Astrocyte (in vitro differentiated cells and primary cell): ENCODE measurements around the gene IL4I1. TPM values are rescaled to one million over a fixed set of nuclear protein-coding genes. Genes with fewer than 3 reads are reported as not detected.

ENCODE experiments used
- DNase-seq: peaks from one replicate; pipeline ENCODE4 v3.0.0-alpha.2; 2010; ENCODE audit warnings: low read depth
- FAIRE-seq: peaks from 2 replicates; lab custom pipeline; 2011; peaks lifted over from hg19 to GRCh38; lab: Jason Lieb, UNC
- H2AFZ ChIP-seq: 2 replicates; pipeline ENCODE4 v1.6.0; 2012; ENCODE audit warnings: low read depth, low read length, inconsistent platforms
- H3K27ac ChIP-seq: 2 replicates; pipeline ENCODE4 v1.5.1; 2011; ENCODE audit warnings: low read depth, low read length, inconsistent platforms
- H3K27me3 ChIP-seq: 2 replicates; pipeline ENCODE4 v1.6.0; 2011; ENCODE audit warnings: low read length, inconsistent platforms; ENCODE audit not compliant: insufficient read depth
- H3K36me3 ChIP-seq: 2 replicates; pipeline ENCODE4 v1.5.1; 2011; ENCODE audit warnings: low read length, inconsistent platforms; ENCODE audit not compliant: insufficient read depth
- H3K4me1 ChIP-seq: 2 replicates; pipeline ENCODE4 v1.5.1; 2011; ENCODE audit warnings: low read length, inconsistent platforms; ENCODE audit not compliant: insufficient read depth
- H3K4me2 ChIP-seq: 2 replicates; pipeline ENCODE4 v1.6.0; 2012; ENCODE audit warnings: low read length, inconsistent platforms
- H3K4me3 ChIP-seq: 2 replicates; pipeline ENCODE4 v1.5.1; 2011; ENCODE audit warnings: low read depth, mild to moderate bottlenecking, low read length, inconsistent platforms; ENCODE audit not compliant: insufficient read depth
- H3K79me2 ChIP-seq: 2 replicates; pipeline ENCODE4 v1.6.0; 2012; ENCODE audit warnings: mild to moderate bottlenecking, low read length, inconsistent platforms; ENCODE audit not compliant: insufficient read depth
- H3K9ac ChIP-seq: 2 replicates; pipeline ENCODE4 v1.6.0; 2012; ENCODE audit warnings: mild to moderate bottlenecking, low read length, inconsistent platforms
- H3K9me3 ChIP-seq: 2 replicates; pipeline ENCODE4 v1.5.1; 2012; ENCODE audit warnings: low read depth, mild to moderate bottlenecking, low read length, inconsistent platforms; ENCODE audit not compliant: insufficient read depth
- H4K20me1 ChIP-seq: 2 replicates; pipeline ENCODE4 v1.6.0; 2012; ENCODE audit warnings: low read length, inconsistent platforms; ENCODE audit not compliant: insufficient read depth
- H3K27ac Mint-ChIP-seq: one replicate; pipeline ENCODE4 v1.8.0; 2021; ENCODE audit warnings: mild to moderate bottlenecking, mixed read lengths; ENCODE audit not compliant: unreplicated experiment
- H3K27me3 Mint-ChIP-seq: one replicate; pipeline ENCODE4 v1.8.0; 2021; ENCODE audit warnings: low read depth, mixed read lengths; ENCODE audit not compliant: unreplicated experiment
- H3K36me3 Mint-ChIP-seq: one replicate; pipeline ENCODE4 v1.8.0; 2021; ENCODE audit warnings: low read depth, mixed read lengths; ENCODE audit not compliant: unreplicated experiment
- H3K4me1 Mint-ChIP-seq: one replicate; pipeline ENCODE4 v1.8.0; 2021; ENCODE audit warnings: low read depth, mixed read lengths; ENCODE audit not compliant: unreplicated experiment
- H3K4me3 Mint-ChIP-seq: one replicate; pipeline ENCODE4 v1.8.0; 2021; ENCODE audit warnings: mild to moderate bottlenecking, moderate library complexity, mixed read lengths; ENCODE audit not compliant: unreplicated experiment
- H3K9me3 Mint-ChIP-seq: one replicate; pipeline ENCODE4 v1.8.0; 2021; ENCODE audit warnings: mild to moderate bottlenecking, mixed read lengths; ENCODE audit not compliant: unreplicated experiment
- EZH2 ChIP-seq: IDR thresholded peaks from 2 replicates; pipeline ENCODE4 v1.6.1; 2012; ENCODE audit warnings: mild to moderate bottlenecking, low read length, inconsistent platforms; ENCODE audit not compliant: insufficient read depth
- total RNA-seq: library from RNA; stranded (reverse); gene quantifications from 2 replicates; pipeline ENCODE4 v1.2.1, GENCODE V29; 2021
- TF ChIP-seq, protein P1 (sequence below): IDR thresholded peaks from 2 replicates; pipeline ENCODE4 v1.5.1; 2011; ENCODE audit warnings: low read depth, mild to moderate bottlenecking, inconsistent platforms, low read length, moderate library complexity; ENCODE audit not compliant: insufficient read depth

IL4I1 gene
- total RNA-seq, 1 donor from 2014 or later, result 0.27 TPM

DNA sequence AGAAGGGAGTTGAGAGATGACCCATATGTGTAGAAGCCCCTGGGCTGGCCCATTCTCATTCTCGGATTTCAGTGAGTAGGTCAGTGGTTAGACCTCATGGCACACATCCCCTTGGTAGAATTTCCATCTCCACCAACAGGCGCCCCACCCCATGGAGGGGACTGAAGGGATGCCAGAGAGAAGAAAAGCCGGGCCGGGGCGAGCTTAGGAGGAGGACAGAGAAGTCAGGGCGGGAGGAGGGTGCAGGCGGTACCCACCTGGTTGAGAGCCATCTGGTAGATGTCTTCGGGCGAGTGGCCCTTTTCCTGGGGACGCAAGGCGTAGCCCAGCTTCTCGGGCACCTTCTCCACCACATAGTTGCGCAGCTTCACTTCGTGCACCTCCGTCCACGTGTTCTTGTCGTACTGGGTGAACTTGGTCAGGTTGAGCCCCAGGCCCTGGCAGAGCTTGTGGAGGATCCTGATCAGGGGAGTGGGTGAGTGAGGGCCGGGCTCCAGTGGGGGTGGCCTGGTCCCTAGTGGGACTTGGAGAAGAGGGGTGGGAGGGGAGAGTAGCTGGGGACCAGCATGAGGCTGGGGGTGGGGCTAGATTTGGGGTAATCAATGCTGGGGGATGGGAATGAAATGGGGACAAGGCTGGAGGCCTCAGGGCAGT is 2.5 kb downstream of the IL4I1 start:
- Mint-ChIP-seq H3K36me3 (peaks cover 2% of the 10 kb centered on the region), H3K27ac (no peak overlapping the region), H3K4me3 (no peak overlapping the region), H3K27me3 (peaks cover 40% of the 10 kb centered on the region), H3K9me3 (no peaks in the 10 kb centered on the region), H3K4me1 (peaks cover 2% of the 10 kb centered on the region)
- no peaks in the 10 kb centered on the region for H3K36me3 ChIP-seq
- H3K27me3 ChIP-seq, result no peaks in the 10 kb centered on the region
- H3K4me3 ChIP-seq, result no peak overlapping the region
- H3K79me2 ChIP-seq, result no peaks in the 10 kb centered on the region
- H3K4me2 ChIP-seq, result no peak overlapping the region
- no peak overlapping the region for H3K9ac ChIP-seq
- no peak overlapping the region for H3K27ac ChIP-seq
- TF ChIP-seq, protein P1, sequence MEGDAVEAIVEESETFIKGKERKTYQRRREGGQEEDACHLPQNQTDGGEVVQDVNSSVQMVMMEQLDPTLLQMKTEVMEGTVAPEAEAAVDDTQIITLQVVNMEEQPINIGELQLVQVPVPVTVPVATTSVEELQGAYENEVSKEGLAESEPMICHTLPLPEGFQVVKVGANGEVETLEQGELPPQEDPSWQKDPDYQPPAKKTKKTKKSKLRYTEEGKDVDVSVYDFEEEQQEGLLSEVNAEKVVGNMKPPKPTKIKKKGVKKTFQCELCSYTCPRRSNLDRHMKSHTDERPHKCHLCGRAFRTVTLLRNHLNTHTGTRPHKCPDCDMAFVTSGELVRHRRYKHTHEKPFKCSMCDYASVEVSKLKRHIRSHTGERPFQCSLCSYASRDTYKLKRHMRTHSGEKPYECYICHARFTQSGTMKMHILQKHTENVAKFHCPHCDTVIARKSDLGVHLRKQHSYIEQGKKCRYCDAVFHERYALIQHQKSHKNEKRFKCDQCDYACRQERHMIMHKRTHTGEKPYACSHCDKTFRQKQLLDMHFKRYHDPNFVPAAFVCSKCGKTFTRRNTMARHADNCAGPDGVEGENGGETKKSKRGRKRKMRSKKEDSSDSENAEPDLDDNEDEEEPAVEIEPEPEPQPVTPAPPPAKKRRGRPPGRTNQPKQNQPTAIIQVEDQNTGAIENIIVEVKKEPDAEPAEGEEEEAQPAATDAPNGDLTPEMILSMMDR, result no peak
- TF ChIP-seq EZH2, result no peak
- DNase-seq (no peak), FAIRE-seq (no peak)
- no peak overlapping the region for H2AFZ ChIP-seq
- H3K9me3 ChIP-seq, result peaks cover 7% of the 10 kb centered on the region
- H4K20me1 ChIP-seq, result no peaks in the 10 kb centered on the region
- peaks cover 16% of the 10 kb centered on the region for H3K4me1 ChIP-seq

DNA sequence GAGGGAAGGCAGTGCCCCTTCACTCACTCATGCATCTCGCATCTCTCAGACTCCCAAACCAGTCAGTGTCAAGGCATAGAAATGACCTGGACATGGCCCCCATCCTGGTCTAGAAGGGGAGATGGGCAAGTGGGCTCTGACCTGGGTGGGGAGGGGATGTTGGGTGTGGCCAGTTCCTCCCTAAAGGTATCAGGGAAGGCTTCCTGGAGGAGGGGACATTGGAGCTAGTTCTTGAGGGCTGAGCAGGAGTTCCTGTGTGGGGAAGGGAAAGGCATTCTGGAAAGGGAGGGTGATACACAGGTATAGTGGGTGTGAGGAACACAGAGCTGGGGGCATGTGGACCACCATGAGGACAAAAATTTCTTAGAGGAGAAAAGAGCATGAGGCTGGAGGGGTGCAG is 4.0 kb downstream of the IL4I1 start:
- Histone ChIP-seq H4K20me1 (no peaks in the 10 kb centered on the region), H2AFZ (no peak overlapping the region), H3K79me2 (no peaks in the 10 kb centered on the region), H3K36me3 (no peaks in the 10 kb centered on the region), H3K4me3 (no peak overlapping the region), H3K4me1 (peaks cover 14% of the 10 kb centered on the region), H3K4me2 (no peak overlapping the region), H3K27me3 (no peaks in the 10 kb centered on the region), H3K9ac (no peak overlapping the region), H3K9me3 (peaks cover 7% of the 10 kb centered on the region), H3K27ac (no peak overlapping the region)
- Mint-ChIP-seq H3K27me3 (peaks cover 39% of the 10 kb centered on the region), H3K4me3 (no peak overlapping the region), H3K4me1 (peaks cover 2% of the 10 kb centered on the region), H3K27ac (no peak overlapping the region), H3K36me3 (peaks cover 3% of the 10 kb centered on the region), H3K9me3 (no peaks in the 10 kb centered on the region)
- no peak for TF ChIP-seq EZH2
- TF ChIP-seq, protein P1, result no peak
- no peak for DNase-seq
- no peak for FAIRE-seq

DNA sequence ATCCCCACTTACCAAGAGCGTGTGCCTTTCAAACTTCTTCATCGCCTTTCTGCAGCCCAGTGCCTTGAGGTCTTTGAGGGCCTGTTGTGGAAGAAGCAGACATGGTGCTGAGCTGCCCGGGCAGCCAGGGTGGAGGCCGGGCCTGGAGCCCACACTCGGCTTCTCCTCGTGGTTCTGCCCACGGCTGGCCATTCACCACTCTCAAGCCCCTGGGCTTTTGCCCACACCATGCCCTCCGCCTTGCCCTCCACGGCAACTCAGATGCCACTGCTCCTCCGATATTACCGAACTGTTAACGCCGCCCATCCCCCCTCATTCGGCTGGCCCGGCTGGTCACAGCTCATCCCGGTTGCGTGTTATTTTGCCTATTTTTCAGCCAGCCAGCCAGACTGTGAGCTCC is 5.3 kb downstream of the IL4I1 start:
- Mint-ChIP-seq H3K27ac (no peak overlapping the region), H3K4me3 (no peak overlapping the region), H3K36me3 (peaks cover 3% of the 10 kb centered on the region), H3K27me3 (peaks cover 33% of the 10 kb centered on the region), H3K9me3 (no peaks in the 10 kb centered on the region), H3K4me1 (no peaks in the 10 kb centered on the region)
- Histone ChIP-seq H3K27me3 (no peaks in the 10 kb centered on the region), H3K4me2 (no peak overlapping the region), H4K20me1 (no peaks in the 10 kb centered on the region), H3K27ac (no peak overlapping the region), H3K36me3 (no peaks in the 10 kb centered on the region), H3K9me3 (peaks cover 7% of the 10 kb centered on the region), H3K9ac (no peak overlapping the region), H3K4me1 (peaks cover 3% of the 10 kb centered on the region), H2AFZ (no peak overlapping the region), H3K79me2 (no peaks in the 10 kb centered on the region), H3K4me3 (no peak overlapping the region)
- TF ChIP-seq, protein P1, result no peak
- no peak for TF ChIP-seq EZH2
- FAIRE-seq, result no peak
- no peak for DNase-seq
